SK-N-SH (cell line): ENCODE measurements around the gene SDK1.

ENCODE experiments used
- EZH2phosphoT487 ChIP-seq: fragments of 200-600 bp; sonication (generic); IDR thresholded peaks from 2 replicates; pipeline ENCODE4 v1.6.1; 2017; ENCODE audit warnings: low read depth, mixed run types, mild to moderate bottlenecking, antibody characterized with exemption, moderate library complexity, borderline replicate concordance
- FOXJ3 ChIP-seq: sonication (generic); formaldehyde crosslinking; IDR thresholded peaks from 2 replicates; pipeline ENCODE4 v1.5.1; 2020; ENCODE audit warnings: mild to moderate bottlenecking, missing genetic modification reagents
- GATA2 ChIP-seq: sonication (generic); formaldehyde crosslinking; IDR thresholded peaks from 2 replicates; pipeline ENCODE4 v1.5.0; 2020; ENCODE audit warnings: mild to moderate bottlenecking, missing genetic modification reagents
- MEF2A ChIP-seq: IDR thresholded peaks from 2 replicates; pipeline ENCODE4 v1.4.0; 2012; ENCODE audit warnings: low read depth, borderline replicate concordance
- POLR2AphosphoS5 ChIP-seq: IDR thresholded peaks from 2 replicates; pipeline ENCODE4 v1.6.1; 2012; ENCODE audit warnings: low read depth, low read length
- RAD21 ChIP-seq: IDR thresholded peaks from 2 replicates; pipeline ENCODE4 v1.6.1; 2012; ENCODE audit warnings: mild to moderate bottlenecking, low read length
- RXRA ChIP-seq: IDR thresholded peaks from 2 replicates; pipeline ENCODE4 v1.4.0; 2012; ENCODE audit warnings: low read depth, mild to moderate bottlenecking, borderline replicate concordance
- TEAD4 ChIP-seq: IDR thresholded peaks from 2 replicates; pipeline ENCODE4 v1.4.0; 2012; ENCODE audit warnings: mild to moderate bottlenecking, borderline replicate concordance; ENCODE audit not compliant: insufficient read depth
- USF1 ChIP-seq: IDR thresholded peaks from 2 replicates; pipeline ENCODE4 v1.4.0; 2012; ENCODE audit warnings: low read depth, borderline replicate concordance
- TF ChIP-seq, protein P1 (sequence below): fragments of 200-600 bp; sonication (generic); IDR thresholded peaks from 2 replicates; pipeline ENCODE4 v1.6.1; 2017; ENCODE audit warnings: antibody characterized with exemption, mild to moderate bottlenecking, moderate library complexity
- TF ChIP-seq, protein P2 (sequence below): IDR thresholded peaks from 2 replicates; pipeline ENCODE4 v1.6.1; 2012; ENCODE audit warnings: mild to moderate bottlenecking, low read depth, low read length, moderate library complexity
- TF ChIP-seq, protein P3 (sequence below): fragments of 150-350 bp; IDR thresholded peaks from 2 replicates; pipeline ENCODE4 v1.6.1; 2017; ENCODE audit warnings: antibody characterized with exemption, low read length, low read depth, borderline replicate concordance

GRCh38 chr7:4245866-4246470 lies 944.9 kb downstream of the SDK1 start:
- TF ChIP-seq, protein P1, sequence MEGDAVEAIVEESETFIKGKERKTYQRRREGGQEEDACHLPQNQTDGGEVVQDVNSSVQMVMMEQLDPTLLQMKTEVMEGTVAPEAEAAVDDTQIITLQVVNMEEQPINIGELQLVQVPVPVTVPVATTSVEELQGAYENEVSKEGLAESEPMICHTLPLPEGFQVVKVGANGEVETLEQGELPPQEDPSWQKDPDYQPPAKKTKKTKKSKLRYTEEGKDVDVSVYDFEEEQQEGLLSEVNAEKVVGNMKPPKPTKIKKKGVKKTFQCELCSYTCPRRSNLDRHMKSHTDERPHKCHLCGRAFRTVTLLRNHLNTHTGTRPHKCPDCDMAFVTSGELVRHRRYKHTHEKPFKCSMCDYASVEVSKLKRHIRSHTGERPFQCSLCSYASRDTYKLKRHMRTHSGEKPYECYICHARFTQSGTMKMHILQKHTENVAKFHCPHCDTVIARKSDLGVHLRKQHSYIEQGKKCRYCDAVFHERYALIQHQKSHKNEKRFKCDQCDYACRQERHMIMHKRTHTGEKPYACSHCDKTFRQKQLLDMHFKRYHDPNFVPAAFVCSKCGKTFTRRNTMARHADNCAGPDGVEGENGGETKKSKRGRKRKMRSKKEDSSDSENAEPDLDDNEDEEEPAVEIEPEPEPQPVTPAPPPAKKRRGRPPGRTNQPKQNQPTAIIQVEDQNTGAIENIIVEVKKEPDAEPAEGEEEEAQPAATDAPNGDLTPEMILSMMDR: no peak
- no peak for TF ChIP-seq MEF2A
- TF ChIP-seq RXRA: no peak
- TF ChIP-seq GATA2 (CRISPR knock-in tag): no peak
- TF ChIP-seq, protein P2, sequence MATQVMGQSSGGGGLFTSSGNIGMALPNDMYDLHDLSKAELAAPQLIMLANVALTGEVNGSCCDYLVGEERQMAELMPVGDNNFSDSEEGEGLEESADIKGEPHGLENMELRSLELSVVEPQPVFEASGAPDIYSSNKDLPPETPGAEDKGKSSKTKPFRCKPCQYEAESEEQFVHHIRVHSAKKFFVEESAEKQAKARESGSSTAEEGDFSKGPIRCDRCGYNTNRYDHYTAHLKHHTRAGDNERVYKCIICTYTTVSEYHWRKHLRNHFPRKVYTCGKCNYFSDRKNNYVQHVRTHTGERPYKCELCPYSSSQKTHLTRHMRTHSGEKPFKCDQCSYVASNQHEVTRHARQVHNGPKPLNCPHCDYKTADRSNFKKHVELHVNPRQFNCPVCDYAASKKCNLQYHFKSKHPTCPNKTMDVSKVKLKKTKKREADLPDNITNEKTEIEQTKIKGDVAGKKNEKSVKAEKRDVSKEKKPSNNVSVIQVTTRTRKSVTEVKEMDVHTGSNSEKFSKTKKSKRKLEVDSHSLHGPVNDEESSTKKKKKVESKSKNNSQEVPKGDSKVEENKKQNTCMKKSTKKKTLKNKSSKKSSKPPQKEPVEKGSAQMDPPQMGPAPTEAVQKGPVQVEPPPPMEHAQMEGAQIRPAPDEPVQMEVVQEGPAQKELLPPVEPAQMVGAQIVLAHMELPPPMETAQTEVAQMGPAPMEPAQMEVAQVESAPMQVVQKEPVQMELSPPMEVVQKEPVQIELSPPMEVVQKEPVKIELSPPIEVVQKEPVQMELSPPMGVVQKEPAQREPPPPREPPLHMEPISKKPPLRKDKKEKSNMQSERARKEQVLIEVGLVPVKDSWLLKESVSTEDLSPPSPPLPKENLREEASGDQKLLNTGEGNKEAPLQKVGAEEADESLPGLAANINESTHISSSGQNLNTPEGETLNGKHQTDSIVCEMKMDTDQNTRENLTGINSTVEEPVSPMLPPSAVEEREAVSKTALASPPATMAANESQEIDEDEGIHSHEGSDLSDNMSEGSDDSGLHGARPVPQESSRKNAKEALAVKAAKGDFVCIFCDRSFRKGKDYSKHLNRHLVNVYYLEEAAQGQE: no peak
- TF ChIP-seq POLR2AphosphoS5: no peak
- TF ChIP-seq EZH2phosphoT487: no peak
- no peak for TF ChIP-seq RAD21
- TF ChIP-seq, protein P3, sequence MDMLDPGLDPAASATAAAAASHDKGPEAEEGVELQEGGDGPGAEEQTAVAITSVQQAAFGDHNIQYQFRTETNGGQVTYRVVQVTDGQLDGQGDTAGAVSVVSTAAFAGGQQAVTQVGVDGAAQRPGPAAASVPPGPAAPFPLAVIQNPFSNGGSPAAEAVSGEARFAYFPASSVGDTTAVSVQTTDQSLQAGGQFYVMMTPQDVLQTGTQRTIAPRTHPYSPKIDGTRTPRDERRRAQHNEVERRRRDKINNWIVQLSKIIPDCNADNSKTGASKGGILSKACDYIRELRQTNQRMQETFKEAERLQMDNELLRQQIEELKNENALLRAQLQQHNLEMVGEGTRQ: no peak
- no peak for TF ChIP-seq USF1
- TF ChIP-seq FOXJ3 (CRISPR knock-in tag): no peak
- no peak for TF ChIP-seq TEAD4
